Activated CD4-positive, alpha-beta T cell treated with anti-CD3 and anti-CD28 coated beads, Interleukin-2, amount 10 ng/mL, durations not matched to agents 24 days and 14 days (primary cell): ENCODE measurements around the gene NIPAL3. TPM values are rescaled to one million over a fixed set of nuclear protein-coding genes. Genes with fewer than 3 reads are reported as not detected.

Experiments used
- DNase-seq: peaks from one replicate; pipeline ENCODE4 v3.0.0; 2022
- H3K27ac Mint-ChIP-seq: one replicate; pipeline ENCODE4 v1.8.0; 2022; ENCODE audit warnings: mild to moderate bottlenecking, mixed read lengths
- H3K27me3 Mint-ChIP-seq: one replicate; pipeline ENCODE4 v1.8.0; 2022; ENCODE audit warnings: mixed read lengths
- H3K36me3 Mint-ChIP-seq: one replicate; pipeline ENCODE4 v1.8.0; 2022; ENCODE audit warnings: low read depth, mild to moderate bottlenecking, mixed read lengths
- H3K4me1 Mint-ChIP-seq: one replicate; pipeline ENCODE4 v1.8.0; 2021; ENCODE audit warnings: mixed read lengths
- H3K4me3 Mint-ChIP-seq: one replicate; pipeline ENCODE4 v1.8.0; 2022; ENCODE audit warnings: mild to moderate bottlenecking, moderate library complexity, mixed read lengths
- H3K9me3 Mint-ChIP-seq: one replicate; pipeline ENCODE4 v1.8.0; 2021; ENCODE audit warnings: mixed read lengths
- intact Hi-C: fragments of 100-400 bp; cut with micrococcal nuclease; formaldehyde crosslinking; loops from one replicate; pipeline ENCODE4 v1.15.1; 2023
- total RNA-seq: library from RNA; stranded (reverse); gene quantifications from 2 replicates; pipeline ENCODE4 v1.2.3, GENCODE V29; 2022

Gene NIPAL3
- total RNA-seq, 1 donor from 2014 or later = 26.3 TPM

GRCh38 chr1:24385160-24385940, 30.3 kb upstream of the NIPAL3 start:
- H3K36me3 Mint-ChIP-seq = peaks cover 16% of the 10 kb centered on the region
- peak overlapping the region; percentile 62 for H3K27ac Mint-ChIP-seq
- H3K27me3 Mint-ChIP-seq = no peaks in the 10 kb centered on the region
- peak overlapping the region; percentile 65 for H3K4me3 Mint-ChIP-seq
- no peaks in the 10 kb centered on the region for H3K9me3 Mint-ChIP-seq
- intact Hi-C loops = no loop called here
- peak; percentile 74 for DNase-seq
- H3K4me1 Mint-ChIP-seq = peaks cover 34% of the 10 kb centered on the region

GRCh38 chr1:24386241-24386640, 29.4 kb upstream of the NIPAL3 start:
- DNase-seq = peak; percentile 49
- Mint-ChIP-seq H3K4me1 (peaks cover 35% of the 10 kb centered on the region), H3K27me3 (no peaks in the 10 kb centered on the region), H3K27ac (peak overlapping the region; percentile 32), H3K9me3 (no peaks in the 10 kb centered on the region), H3K36me3 (peaks cover 15% of the 10 kb centered on the region), H3K4me3 (no peak overlapping the region)
- intact Hi-C loops = no loop called here

- no peaks in the 10 kb centered on the region for H3K27me3 Mint-ChIP-seq
- peaks cover 42% of the 10 kb centered on the region for H3K4me1 Mint-ChIP-seq
- no peak overlapping the region for H3K27ac Mint-ChIP-seq
- H3K4me3 Mint-ChIP-seq = no peak overlapping the region
- peak; percentile 54 for DNase-seq
- no peaks in the 10 kb centered on the region for H3K9me3 Mint-ChIP-seq
- peaks cover 11% of the 10 kb centered on the region for H3K36me3 Mint-ChIP-seq
- intact Hi-C loops = no loop called here
Observed at GRCh38 chr1:24386931-24387330, 28.7 kb upstream of the NIPAL3 start.

DNA sequence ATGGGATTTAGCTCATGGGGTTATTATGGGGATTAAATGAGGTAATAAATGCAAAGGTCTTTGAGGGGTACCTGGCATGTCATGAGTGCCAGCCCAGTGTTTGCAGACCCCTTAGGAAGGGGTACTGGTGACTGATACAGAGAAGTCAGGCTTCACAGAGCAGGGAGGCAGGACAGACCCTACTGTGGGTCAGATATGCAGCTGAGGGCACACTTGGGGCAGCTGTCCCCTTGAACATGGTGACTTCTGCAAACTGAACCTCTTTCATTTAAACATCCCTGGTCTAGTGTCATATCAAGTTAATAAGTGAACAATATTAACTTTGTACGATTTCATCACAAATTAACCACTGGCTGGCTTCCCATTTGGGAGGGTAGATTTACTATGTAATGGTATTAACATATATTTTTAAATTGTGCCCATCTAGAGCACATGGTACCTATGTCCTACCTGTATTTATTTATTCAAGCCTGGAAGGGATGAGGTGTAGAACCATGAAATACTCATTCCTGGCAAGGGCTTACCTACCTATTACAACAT, 27.9 kb upstream of the NIPAL3 start:
- peaks cover 9% of the 10 kb centered on the region for H3K36me3 Mint-ChIP-seq
- intact Hi-C loops = no loop called here
- H3K27ac Mint-ChIP-seq = no peak overlapping the region
- no peaks in the 10 kb centered on the region for H3K9me3 Mint-ChIP-seq
- H3K4me3 Mint-ChIP-seq = no peak overlapping the region
- H3K27me3 Mint-ChIP-seq = no peaks in the 10 kb centered on the region
- DNase-seq = peak; percentile 52
- H3K4me1 Mint-ChIP-seq = peaks cover 50% of the 10 kb centered on the region

DNA sequence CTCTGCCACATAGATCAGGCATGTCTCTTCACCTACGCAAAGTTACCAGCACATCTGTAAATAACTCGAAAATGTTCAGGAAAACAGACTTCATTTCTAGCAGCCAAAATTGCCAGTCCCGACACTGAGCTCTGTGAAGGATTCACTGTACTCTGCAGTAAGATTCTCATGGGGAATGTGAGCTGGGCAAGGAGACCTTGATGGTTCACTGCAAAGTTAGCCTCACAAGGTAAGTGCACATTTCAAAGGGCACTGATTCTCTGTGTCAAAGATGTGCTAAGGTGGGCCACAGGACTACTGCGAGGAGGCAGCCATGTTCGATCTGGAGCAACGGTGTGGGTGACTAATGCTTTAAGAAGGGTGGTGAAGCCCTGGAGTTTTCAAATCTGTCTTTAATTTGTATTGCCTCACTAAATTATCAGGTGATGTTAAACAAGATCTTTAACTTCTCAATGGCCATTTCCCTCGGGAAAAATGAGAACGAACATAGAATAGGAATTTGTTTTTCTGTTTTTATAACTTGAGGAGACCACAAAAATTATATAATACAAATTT, 27.2 kb upstream of the NIPAL3 start:
- H3K4me3 Mint-ChIP-seq = no peak overlapping the region
- peaks cover 55% of the 10 kb centered on the region for H3K4me1 Mint-ChIP-seq
- no peak overlapping the region for H3K27ac Mint-ChIP-seq
- H3K36me3 Mint-ChIP-seq = peaks cover 7% of the 10 kb centered on the region
- no peaks in the 10 kb centered on the region for H3K9me3 Mint-ChIP-seq
- H3K27me3 Mint-ChIP-seq = no peaks in the 10 kb centered on the region
- intact Hi-C loops = no loop called here
- peak; percentile 49 for DNase-seq

DNA sequence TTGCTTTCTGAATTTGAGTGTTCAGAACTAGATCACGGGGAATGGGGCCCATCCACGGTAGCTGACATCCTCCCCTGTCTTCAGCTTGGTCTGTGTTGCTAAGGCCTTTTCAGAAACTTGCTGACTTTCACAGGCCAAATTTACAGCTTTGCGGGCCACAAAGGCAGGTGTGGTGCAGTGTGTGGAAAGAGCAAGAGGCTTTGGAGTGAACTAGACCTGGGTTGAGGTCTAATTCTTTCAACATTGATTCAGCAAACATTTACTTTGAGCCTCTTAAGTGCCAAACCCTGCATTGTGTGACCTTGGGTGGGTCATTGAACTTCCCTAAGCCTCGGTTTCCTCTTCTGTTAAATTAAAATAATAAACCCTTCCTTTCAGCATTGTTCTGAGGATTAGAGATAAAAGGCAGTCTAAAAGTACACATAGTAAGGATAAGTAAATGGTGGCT, 26.3 kb upstream of the NIPAL3 start:
- Mint-ChIP-seq H3K9me3 (no peaks in the 10 kb centered on the region), H3K4me1 (peaks cover 55% of the 10 kb centered on the region)
- intact Hi-C loops = no loop called here

GRCh38 chr1:24390924-24391782, 24.4 kb upstream of the NIPAL3 start:
- H3K36me3 Mint-ChIP-seq = peaks cover 5% of the 10 kb centered on the region
- H3K9me3 Mint-ChIP-seq = no peaks in the 10 kb centered on the region
- peak overlapping the region; percentile 87 for H3K27ac Mint-ChIP-seq
- peak; percentile 91 for DNase-seq
- no peaks in the 10 kb centered on the region for H3K27me3 Mint-ChIP-seq
- intact Hi-C loops = no loop called here
- H3K4me1 Mint-ChIP-seq = peaks cover 37% of the 10 kb centered on the region
- peak overlapping the region; percentile 79 for H3K4me3 Mint-ChIP-seq

More for the DNA sequence above, 26.3 kb upstream of the NIPAL3 start:
- Mint-ChIP-seq H3K27ac (no peak overlapping the region), H3K4me3 (no peak overlapping the region), H3K36me3 (peaks cover 5% of the 10 kb centered on the region), H3K27me3 (no peaks in the 10 kb centered on the region)
- peak; percentile 55 for DNase-seq

DNA sequence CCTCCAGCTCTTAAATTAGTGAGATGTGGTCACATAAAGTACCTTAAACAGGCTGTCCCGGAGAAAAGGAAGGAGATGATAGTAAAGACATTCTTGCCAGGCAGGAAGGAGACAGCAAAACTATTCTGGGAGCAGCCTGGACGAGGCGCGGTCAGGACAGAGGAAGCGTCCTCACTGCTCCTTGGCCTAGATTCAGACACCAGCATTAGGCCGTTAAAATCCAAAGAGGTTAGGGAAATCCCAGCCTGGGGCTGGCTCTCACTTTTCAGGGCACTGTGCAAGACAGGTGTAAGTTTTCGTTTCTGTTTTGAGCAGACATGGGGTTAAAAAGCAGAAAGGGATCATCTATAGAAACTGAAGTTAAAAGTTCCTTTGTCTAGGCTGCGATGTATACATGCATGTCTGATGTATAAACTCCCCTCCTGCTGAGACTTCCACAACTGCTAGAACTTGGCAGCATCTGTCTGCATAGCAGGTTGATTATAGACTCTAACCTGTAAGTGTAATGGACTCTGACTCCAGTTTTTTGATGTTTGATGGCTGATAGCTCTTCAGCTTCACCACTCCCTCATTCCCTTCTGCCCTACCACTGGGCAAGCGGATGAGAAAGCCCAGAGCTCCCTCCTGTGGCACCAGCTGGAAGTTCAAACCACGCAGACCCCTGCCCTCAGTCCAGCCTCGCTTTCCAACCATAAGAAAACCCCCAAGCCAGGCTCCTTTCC, 23.6 kb upstream of the NIPAL3 start:
- intact Hi-C loops = loop anchor here (1.0 to 2.0 kb wide), 4 partner anchors 21 to 321 kb away; partner anchors contain the start of gene STPG1
- Mint-ChIP-seq H3K4me1 (peaks cover 29% of the 10 kb centered on the region), H3K9me3 (no peaks in the 10 kb centered on the region), H3K4me3 (peak overlapping the region; percentile 79), H3K27me3 (no peaks in the 10 kb centered on the region), H3K27ac (peak overlapping the region; percentile 87), H3K36me3 (peaks cover 4% of the 10 kb centered on the region)
- peak; percentile 88 for DNase-seq

DNA sequence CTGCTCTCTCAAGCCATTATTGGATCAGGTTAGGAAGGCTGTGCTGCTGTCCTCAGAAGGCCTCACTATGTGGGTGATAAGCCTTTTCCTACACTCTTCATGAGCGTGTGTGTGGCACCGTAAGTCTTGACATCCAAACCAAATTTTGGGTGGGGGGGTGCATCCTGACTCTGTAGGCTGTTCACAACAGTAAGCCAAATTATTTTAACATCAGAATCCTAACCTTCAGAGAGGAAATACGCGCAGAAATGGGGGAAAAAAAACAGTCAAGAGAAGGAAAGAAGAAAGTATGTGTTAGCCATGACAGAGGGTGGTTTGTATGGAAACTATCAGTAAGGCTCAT, 23.0 kb upstream of the NIPAL3 start:
- Mint-ChIP-seq H3K36me3 (peaks cover 4% of the 10 kb centered on the region), H3K4me1 (peaks cover 28% of the 10 kb centered on the region), H3K9me3 (no peaks in the 10 kb centered on the region), H3K4me3 (peak overlapping the region; percentile 79), H3K27ac (peak overlapping the region; percentile 87), H3K27me3 (no peaks in the 10 kb centered on the region)
- intact Hi-C loops = loop anchor here (1.0 to 2.0 kb wide), 4 partner anchors 20 to 322 kb away; partner anchors contain the start of gene STPG1
- DNase-seq = no peak

DNA sequence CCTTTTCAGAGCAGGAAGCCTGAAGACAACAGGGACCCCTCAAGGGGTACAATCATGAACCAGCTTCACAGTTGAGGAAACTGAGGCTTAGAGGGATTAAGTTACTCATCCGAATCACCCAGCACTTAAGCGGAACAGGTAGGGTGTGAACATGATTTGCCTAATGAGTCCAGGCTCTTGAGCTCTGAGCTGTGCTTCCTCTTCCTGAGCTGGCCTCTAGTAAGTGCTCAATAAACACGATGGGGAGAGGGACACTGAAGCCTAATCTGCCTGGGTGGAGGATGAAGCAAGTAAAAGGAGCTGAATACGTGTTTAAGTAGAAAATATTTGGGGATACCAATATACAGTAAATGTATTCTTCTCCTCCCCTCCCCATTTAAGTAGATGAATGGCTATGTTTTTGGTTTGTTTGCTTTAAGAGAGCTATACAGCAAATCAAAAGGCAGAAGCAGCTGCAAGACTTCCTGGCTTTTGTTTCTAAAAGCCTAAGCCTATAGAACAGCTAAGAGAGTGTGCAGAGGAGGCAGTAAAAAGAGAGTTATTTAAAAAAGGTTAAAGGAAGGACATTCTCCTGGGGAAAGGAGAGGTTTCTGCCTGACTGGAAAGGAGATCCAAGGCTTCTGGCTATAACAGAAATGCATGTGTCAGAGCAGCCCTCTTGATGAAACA, 22.5 kb upstream of the NIPAL3 start:
- no peaks in the 10 kb centered on the region for H3K27me3 Mint-ChIP-seq
- DNase-seq = peak; percentile 59
- H3K36me3 Mint-ChIP-seq = peaks cover 4% of the 10 kb centered on the region
- H3K4me3 Mint-ChIP-seq = no peak overlapping the region
- no peaks in the 10 kb centered on the region for H3K9me3 Mint-ChIP-seq
- H3K27ac Mint-ChIP-seq = peak overlapping the region; percentile 59
- peaks cover 28% of the 10 kb centered on the region for H3K4me1 Mint-ChIP-seq
- intact Hi-C loops = loop anchor here (1.0 to 2.0 kb wide), 4 partner anchors 20 to 322 kb away; partner anchors contain the start of gene STPG1

DNA sequence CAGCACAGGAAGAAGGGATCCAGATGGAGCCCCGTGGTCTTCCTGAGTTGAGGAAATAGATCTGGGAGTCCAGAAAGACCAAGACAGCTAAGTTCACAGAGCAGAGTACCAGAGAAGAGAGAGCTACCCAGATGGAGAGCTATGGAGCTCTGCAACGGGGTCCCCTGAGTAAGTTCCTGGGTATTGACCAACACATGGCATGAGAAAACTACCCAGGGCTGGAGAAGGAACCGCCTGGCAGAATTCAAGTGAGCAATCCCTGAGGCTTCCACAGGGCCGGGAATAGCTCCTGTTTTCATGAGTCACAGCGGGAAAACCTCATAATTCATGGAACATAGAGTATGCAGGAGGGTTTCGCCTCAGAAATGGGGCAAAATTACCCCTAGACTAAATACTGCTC, 21.7 kb upstream of the NIPAL3 start:
- H3K4me1 Mint-ChIP-seq = peaks cover 28% of the 10 kb centered on the region
- peaks cover 1% of the 10 kb centered on the region for H3K36me3 Mint-ChIP-seq
- no peaks in the 10 kb centered on the region for H3K9me3 Mint-ChIP-seq
- intact Hi-C loops = loop anchor here (2.0 kb wide), 2 partner anchors 19 to 323 kb away; partner anchors contain the start of gene STPG1
- H3K27me3 Mint-ChIP-seq = no peaks in the 10 kb centered on the region
- no peak overlapping the region for H3K27ac Mint-ChIP-seq
- no peak overlapping the region for H3K4me3 Mint-ChIP-seq
- peak; percentile 51 for DNase-seq

DNA sequence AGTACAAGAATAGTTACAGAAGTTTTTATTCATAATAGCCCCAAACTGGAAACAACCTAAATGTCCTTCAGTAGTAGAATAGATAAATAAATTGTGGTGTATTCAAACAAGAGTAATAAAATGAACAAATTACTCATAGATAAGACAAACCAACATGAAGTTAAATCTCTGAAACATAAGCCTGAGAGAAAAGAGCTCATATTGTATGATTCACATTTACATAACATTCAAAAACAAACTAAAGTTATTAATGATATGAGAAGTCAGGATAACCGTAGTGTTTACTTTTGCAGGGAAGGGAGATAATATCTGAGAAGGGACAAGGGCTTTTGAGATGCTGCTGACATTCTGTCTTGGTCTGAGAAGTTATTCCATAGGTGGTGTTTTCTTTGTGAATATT, 15.5 kb upstream of the NIPAL3 start:
- peaks cover 13% of the 10 kb centered on the region for H3K36me3 Mint-ChIP-seq
- no peak overlapping the region for H3K27ac Mint-ChIP-seq
- H3K4me3 Mint-ChIP-seq = no peak overlapping the region
- H3K27me3 Mint-ChIP-seq = no peaks in the 10 kb centered on the region
- no peaks in the 10 kb centered on the region for H3K9me3 Mint-ChIP-seq
- peaks cover 2% of the 10 kb centered on the region for H3K4me1 Mint-ChIP-seq
- intact Hi-C loops = no loop called here
- peak; percentile 13 for DNase-seq
